ENCODE data around the gene CDC42BPG.

DNA sequence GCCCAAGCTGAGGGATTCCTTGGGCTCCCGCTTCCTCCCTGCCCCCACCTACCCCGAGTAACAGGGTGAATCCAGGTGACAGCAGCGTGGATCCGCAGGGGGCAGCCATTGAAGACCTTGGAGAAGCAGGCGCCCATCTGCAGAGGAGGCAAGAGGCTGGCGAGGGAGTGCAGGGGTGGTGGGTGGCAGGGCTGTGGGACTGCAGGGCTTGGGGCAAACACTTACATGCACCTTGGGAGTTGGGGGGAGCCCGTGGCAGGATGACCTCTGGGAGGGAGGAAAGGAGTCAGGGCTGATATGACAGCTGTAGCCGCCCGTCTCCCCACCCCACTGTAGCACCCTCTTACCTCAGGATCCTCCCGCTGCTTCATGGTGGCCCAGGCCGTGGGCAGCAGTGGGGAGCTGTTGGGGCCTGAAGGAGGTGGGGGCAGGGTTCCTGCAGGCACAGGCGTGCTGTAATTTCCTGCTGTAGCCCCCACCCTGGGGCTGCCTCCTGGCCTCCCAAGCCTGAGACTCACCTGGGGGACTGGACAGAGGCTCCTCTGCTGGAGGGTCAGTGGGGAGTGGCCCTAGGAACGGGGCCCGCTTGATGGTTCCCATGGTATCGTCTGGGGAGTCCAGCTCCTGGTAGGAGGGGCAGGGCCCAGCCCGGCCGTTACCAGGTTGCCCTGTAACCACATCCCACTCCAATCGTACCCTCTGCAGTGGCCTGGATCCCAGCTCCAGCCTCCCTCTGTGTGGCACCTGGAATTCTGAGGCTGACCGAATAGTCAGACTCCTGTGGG is 47.5 kb downstream of the CDC42BPG start:
- TF ChIP-seq EZH2 (IDR thresholded peaks at IDR 0.05; ENCODE audit: insufficient read depth, poor library complexity, severe bottlenecking) = no peak
- TF ChIP-seq EZH2phosphoT487 (IDR thresholded peaks at IDR 0.05; ENCODE audit: insufficient read depth, low read depth) = no peak

Data from GM23248 (cell line).